HG02973 (cell line): ENCODE data around the gene GIT2.
"Not testable (repeated sequence)": the region's sequence is repeated elsewhere in the genome, so short reads cannot be mapped to it uniquely, and the experiment has no call there.

Experiments used
- ATAC-seq: cut with Tn5 transposase; IDR thresholded peaks from one replicate; pipeline ENCODE4 v1.9.1; 2021; ENCODE audit warnings: moderate library complexity; ENCODE audit not compliant: unreplicated experiment

GIT2 gene

GRCh38 chr12:109923481-109924245, 72.5 kb downstream of the GIT2 start:
- ATAC-seq: no peak

- ATAC-seq: no peak
Measured at GRCh38 chr12:109923038-109923437, 73.1 kb downstream of the GIT2 start.

DNA sequence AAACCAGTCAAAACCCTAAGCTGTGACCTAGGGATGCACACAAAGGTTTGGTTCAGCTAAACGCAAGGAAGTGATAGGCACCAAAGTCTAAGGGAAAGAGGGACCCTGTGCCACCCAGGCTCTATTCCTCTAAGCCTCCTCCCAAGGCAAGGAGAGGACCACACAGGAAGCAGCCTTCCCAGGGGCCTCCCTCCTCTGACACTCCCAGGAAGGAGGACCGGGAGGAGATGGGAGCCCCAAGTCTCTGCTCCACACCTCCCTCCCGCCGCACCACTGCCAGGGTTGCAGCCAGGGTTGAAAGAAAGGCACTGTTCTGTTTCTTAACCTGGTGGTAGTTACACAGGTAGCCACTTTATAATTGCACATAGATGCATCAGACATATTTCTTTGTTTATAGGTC, 74.2 kb downstream of the GIT2 start:
- ATAC-seq: no peak

DNA sequence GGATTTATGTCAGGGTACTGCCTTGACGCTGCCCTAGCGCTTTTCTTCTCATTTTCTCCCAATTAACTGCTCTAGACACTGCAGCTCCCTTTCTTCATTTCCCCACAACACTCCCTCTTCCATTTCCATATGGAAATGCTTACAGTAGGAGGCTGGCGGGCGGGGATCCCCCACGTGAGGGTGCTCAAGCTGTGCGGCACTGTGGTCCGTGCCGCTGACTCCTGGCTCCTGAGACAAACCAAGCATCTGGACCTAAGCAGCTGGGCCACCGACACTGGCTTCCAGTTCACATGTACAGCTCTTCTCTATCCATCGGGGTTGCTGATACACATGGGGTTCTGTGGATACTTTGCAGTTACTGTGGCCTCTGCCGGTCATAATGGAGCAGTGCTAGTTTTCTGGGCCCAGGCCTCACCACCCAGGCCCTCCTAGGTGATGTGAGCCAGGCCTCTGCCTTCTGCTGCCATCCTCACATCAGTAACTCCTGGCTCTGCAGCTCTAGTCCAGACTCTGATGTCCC, 75.8 kb downstream of the GIT2 start:
- ATAC-seq: no peak

DNA sequence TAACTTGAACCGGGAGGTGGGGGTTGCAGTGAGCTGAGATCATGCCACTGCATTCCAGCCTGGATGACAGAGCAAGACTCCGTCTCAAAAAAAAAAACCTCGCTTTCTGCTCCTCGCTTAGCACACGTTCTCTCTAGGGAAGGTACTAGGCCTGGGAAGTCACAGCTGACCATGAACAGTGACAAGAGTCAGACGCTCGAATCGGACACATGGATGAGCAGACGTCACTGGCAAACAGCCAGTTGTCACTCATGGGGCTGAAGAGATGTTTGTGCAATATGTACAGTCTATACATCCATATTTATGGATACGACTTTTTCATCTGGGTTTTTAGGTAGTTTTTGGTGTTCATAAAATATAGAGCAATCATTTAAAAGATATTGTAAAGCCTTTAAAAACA, 76.7 kb downstream of the GIT2 start:
- no peak for ATAC-seq

DNA sequence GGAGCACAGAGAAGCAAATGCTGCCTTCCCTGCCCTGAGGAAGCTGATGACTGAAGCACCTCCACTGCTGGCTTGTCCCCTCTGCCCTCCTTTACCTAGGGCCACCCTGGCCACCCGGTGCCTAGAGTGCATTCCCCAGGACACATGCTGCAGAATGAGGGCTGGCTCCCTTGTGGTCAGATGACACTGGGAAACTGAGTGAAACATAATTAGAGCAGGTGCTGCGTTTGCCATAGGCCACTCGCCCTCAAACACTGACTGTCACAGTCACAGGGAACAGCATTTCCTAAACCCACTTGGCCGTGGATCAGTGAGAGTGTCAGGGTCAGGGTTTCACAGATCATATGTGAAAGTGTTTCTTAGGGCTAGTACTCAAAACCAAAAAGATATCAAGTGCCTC, 80.1 kb downstream of the GIT2 start:
- ATAC-seq: no peak

DNA sequence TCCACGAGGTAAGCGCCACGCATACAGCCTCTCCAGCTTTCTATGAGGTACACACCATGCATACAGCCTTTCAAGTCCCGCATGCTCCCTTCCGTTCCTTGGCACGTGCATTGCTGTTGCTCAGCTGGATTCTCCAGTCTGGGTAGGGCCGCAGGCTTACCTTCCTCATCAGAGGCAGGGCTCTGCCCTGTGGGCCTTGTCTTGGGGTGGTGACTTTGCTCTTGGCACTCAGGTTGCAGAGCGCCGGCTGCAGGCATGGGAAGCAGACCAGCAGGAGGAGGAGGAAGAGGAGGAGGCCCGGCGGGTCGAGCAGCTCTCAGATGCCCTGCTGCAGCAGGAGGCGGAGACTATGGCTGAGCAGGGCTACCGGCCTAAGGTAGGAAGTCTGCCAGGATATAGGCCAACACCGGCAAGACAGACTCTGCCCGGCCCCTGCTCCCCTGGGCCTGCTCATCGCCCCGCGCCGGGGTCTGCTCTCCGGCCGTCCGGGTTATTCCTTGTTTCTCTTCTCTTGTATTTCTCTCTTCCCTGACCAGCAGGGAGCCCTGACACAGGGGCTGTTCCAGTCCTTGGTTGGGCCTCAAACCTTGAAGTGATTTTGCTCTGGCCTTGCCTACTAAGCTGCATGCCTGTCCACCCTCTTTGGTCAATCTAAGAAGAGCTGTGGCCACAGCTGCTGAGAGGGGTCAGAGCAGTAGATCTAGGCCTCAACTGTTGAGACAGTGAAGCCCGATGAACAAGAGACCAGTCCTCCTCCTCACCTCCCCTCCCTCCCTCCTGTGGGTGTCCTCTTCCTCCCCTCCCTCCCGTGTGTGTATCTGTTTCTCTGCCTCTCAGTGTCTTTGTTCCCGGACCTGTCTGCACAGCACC, 80.8 kb downstream of the GIT2 start:
- no peak for ATAC-seq

DNA sequence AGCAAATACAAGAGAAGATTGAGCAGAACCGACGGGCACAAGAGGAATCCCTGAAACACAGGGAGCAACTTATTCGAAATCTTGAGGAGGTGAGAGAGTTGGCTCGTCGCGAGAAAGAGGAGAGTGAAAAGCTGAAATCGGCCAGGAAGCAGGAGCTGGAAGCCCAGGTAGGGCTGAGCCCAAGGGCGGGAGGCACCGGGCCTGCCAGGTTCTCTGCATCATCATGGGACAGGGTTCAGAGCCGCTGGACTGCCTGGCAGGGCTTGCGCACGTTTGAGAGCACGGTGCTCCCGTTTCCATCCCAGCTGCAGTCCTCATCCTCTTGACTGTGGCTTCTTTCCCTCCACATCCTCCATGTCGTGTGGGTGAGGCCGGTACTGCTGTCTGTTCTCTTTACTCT, 81.7 kb downstream of the GIT2 start:
- ATAC-seq: no peak

GRCh38 chr12:109912855-109913321, 83.3 kb downstream of the GIT2 start:
- ATAC-seq: no peak

DNA sequence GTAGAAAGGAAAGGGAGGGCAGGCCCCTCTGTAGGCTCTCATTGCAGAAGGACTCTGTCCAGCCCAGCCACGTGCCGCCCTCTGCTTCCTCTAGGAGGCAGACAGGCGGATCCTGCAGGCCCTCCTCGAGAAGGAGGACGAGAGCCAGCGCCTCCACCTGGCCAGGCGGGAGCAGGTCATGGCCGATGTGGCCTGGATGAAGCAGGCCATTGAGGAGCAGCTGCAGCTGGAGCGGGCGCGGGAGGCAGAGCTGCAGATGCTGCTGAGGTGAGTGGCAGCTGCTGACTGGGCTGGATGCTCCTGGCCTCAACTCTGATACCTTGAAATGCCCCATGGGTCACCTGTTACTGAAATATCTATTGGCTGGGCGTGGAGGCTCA, 85.2 kb downstream of the GIT2 start:
- no peak for ATAC-seq

DNA sequence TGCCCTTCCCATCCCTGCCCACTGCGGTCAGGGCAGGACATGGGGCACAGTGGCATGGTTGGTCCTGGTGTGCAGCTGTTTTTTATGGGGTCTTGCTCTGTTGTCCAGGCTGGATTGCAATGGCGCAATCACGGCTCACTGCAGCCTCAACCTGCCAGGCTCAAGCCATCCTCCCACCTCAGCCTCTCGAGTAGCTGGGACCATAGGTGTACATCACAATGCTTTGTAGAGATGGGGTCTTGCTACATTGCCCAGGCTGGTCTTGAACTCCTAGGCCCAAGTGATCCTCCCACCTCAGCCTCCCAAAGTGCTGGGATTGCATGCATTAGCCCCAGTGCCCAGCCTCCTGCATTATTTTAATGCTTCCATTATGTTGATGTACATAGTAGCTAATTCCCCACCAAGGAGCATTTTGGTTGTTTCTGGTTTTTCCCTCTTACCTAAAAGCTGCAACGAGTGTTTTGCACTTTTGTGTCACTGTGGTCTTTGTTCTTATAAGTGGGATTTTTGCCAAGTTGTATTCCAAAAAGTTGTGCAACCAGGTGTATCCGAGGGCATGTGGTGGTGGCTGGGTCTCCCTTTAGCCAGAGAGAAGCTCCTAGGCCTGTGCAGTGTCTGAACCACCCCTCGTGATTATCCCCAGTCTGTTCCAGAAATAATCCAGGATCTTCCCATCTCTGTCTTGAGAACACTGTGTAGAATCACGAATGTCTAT, 85.8 kb downstream of the GIT2 start:
- no peak for ATAC-seq

DNA sequence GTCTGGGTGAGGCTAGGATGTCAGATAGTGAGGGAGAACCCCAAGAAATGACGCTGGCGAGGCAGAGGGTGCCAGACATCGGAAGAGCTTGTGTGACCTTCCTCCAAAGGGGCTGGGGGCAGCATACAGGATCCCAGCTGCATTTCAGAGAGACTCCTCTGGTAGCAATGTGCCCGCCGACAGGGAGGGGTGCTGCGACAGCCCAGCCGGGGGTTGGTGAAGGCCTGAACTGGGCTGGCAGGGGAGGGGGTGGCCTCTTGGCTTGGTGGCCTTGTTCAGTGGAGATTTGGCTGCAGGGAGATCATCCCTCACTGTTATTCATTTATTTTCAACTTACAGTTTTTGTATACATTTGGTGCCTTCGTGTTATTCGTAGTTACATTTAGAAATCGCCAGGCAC, 90.9 kb downstream of the GIT2 start:
- no peak for ATAC-seq

GRCh38 chr12:109902891-109903418, 93.2 kb downstream of the GIT2 start:
- ATAC-seq: no peak

DNA sequence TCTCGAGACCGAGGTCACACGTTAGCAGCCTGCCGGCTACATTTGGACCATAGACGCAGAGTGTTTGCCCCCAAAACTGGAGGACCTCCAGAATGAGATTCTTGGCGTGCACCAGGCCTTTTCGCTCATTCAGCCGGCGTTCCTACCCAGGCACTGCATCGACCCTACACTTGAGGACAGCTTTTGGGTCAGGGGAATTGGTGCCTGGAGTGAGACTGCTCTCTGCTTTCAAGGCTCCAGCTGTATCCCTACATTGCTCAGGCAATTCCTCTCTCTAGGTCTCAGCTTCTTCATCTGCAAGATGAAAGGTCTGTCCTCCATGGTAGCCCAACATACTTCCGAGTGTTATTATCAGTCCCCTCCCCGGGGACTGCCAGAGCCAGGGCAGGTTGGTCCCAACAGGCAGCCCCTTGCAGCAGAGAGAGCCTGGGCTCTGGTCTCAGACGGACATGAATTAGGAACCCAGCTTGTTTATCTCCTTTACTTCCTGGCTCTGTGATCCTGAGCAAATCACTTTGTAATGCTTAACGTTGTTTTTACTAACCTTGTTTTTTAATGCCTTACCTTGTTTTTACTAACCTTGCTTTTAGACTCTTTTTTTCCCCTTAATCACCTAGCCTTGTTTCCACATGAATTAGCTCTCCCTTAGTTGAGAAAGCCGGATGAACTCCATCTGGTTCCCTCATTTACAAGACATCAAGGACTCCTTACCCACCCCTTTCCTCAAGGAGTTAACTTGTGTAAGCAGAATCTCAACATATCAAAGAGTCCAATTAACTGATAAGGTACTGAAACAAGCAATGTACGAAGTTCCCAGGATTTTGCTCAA, 95.2 kb downstream of the GIT2 start:
- no peak for ATAC-seq

DNA sequence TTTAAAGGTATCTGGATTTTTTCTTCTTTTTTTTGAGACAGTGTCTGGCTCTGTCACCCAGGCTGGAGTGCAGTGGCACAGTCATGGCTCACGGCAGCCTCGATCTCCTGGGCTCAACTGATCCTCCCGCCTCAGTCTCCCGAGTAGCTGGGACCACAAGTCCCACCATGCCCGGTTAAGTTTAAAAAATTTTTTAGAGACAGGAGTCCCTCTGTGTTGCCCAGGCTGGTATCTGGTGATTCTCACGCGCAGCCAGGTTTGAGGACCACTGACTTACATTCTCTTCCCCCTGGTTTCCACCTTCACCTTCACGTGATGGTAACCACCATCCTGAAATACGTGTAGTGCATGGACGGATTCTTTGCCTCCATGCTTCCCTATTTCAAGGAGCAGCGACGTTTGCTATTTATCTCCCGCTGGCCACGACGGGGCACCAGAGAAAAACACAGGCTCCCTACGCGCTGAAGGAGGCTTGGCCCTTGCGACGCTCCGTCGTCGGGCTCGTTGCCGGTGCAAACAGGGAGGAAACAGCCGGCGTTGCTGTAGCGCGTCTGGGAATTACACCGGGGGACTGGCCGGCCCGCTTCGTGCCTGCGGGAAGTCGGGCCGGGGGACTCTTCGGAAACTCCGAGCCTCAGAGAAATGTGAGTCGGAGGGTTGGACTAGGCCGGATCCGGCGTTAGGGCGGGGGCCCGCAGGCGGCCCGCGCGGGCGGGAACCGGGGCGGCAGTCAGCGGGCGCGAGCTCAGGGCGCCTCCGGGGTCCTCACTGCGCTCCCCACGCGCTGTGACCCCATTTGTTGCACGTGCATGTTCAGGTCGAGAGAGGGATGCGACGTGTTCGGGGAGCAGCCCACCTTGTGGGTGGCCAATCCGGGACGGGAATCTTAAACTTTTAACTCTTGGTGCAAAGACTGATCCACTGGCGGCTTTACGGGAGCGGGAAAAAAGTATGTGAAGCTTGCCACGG, 96.1 kb downstream of the GIT2 start, which contains the start of gene TCHP:
TSS of gene TCHP (plus strand) at position 492 of the 969 bp plus-strand sequence. CDS start 2,753 bp downstream, outside the sequence.
- no peak for ATAC-seq

DNA sequence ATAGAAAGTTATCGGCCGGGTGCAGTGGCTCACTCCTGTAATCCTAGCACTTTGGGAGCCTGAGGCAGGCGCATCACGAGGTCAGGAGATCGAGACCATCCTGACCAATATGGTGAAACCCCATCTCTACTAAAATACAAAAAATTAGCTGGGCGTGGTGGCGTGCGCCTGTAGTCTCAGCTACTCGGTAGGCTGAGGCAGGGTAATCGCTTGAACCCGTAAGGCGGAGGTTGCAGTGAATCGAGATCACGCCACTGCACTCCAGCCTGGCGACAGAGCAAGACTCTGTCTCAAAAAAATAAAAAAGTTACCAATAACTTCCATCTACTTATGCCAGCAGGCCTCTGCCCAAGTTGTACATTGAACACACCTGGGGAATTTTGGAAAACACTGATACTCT, 96.8 kb downstream of the GIT2 start:
- not testable (repeated sequence) for ATAC-seq

DNA sequence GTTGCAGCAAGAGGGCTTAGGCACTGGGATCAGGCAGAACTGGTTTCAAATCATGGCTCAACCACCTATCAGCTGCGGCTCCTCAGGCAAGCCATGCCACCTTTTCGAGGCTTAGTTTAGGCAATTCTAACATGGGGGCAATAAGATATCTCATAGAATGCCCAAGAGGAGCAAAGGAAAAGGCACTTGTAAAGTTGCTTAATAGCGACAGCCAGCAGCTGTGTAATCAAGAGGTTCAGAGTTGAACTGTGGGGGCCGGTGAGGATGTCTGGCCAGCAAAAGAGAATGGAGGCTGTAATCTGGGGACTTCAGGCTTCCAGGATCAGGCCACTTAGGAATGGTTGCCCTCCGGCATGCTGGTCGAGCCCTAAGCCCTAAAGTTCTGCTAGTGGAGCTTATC, 99.1 kb downstream of the GIT2 start:
- ATAC-seq: no peak

- ATAC-seq: no peak
Measured at GRCh38 chr12:109896188-109896587, 100.0 kb downstream of the GIT2 start.

- ATAC-seq: no peak
Measured at GRCh38 chr12:109894939-109895338, 101.2 kb downstream of the GIT2 start.
